Large intestine (tissue), 3 donors: ENCODE measurements around the gene RAD54L2. TPM values are rescaled to one million over a fixed set of nuclear protein-coding genes. Genes with fewer than 3 reads are reported as not detected.

ENCODE experiments used
- DNase-seq, 2 donors: peaks; one replicate each; pipeline versions ENCODE4 v3.0.0 to v3.0.0-alpha.2; 2013
- H3K27ac ChIP-seq: one replicate; pipeline ENCODE4 v1.5.1; 2013; ENCODE audit warnings: low read length
- H3K27me3 ChIP-seq: 2 replicates; pipeline ENCODE4 v1.6.1; 2013; ENCODE audit warnings: low read length; ENCODE audit not compliant: control insufficient read depth, insufficient read depth
- H3K36me3 ChIP-seq: 2 replicates; pipeline ENCODE4 v1.6.1; 2013; ENCODE audit warnings: low read length; ENCODE audit not compliant: control insufficient read depth, insufficient read depth
- H3K4me1 ChIP-seq: one replicate; pipeline ENCODE4 v1.6.1; 2013; ENCODE audit warnings: low read length; ENCODE audit not compliant: control insufficient read depth, insufficient read depth
- H3K4me3 ChIP-seq: one replicate; pipeline ENCODE4 v1.5.1; 2013; ENCODE audit warnings: low read length
- H3K9me3 ChIP-seq: one replicate; pipeline ENCODE4 v1.6.1; 2013; ENCODE audit warnings: mild to moderate bottlenecking, low read depth, low read length, moderate library complexity; ENCODE audit not compliant: control insufficient read depth
- WGBS: methylation state at CpG from one replicate; pipeline ENCODE4 v1.1.5; 2013; ENCODE audit warnings: low lambda C conversion rate; ENCODE audit not compliant: insufficient coverage; 5-methylcytosine and 5-hydroxymethylcytosine counted together
- polyA plus RNA-seq: library from polyadenylated mRNA; unstranded; fragments of 120-200 nt; gene quantifications from one replicate; pipeline ENCODE4 v1.2.1, GENCODE V29; 2013

RAD54L2 gene
- polyA plus RNA-seq, 1 donor: 9.7 TPM

GRCh38 chr3:51578238-51578637 is 39.7 kb downstream of the RAD54L2 start:
- Histone ChIP-seq H3K27ac (no peak overlapping the region), H3K4me1 (no peaks in the 10 kb centered on the region), H3K4me3 (no peak overlapping the region), H3K36me3 (peaks cover 14% of the 10 kb centered on the region), H3K27me3 (no peaks in the 10 kb centered on the region), H3K9me3 (no peaks in the 10 kb centered on the region)
- 100% methylated on average over 1 of the region's 4 CpGs for WGBS
- DNase-seq: no peak

- no peak for DNase-seq
- Histone ChIP-seq H3K9me3 (no peaks in the 10 kb centered on the region), H3K27ac (no peak overlapping the region), H3K4me1 (no peaks in the 10 kb centered on the region), H3K4me3 (no peak overlapping the region), H3K27me3 (no peaks in the 10 kb centered on the region), H3K36me3 (peaks cover 14% of the 10 kb centered on the region)
- 80% methylated on average over 1 of the region's 2 CpGs for WGBS
Observed at GRCh38 chr3:51580418-51580817, 41.9 kb downstream of the RAD54L2 start.

DNA sequence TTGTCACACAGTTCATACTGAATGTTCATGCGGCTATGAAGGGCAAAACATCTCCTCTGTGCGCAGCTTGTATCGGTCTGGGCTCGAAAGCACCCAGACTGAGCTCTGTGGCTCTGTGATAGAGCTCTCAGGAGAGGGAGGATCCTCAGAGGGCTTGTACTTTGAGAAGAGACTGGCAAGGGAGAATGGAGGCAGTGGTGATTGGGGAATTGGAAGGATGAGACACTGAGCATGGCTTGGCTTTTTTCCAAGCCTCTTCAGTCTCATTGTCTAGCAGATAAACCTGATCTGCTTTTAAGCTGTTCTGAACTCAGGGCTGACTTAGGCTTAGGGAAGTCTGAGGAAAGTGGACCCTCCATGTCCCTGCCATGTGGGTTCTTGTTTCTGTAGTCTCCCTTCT is 43.0 kb downstream of the RAD54L2 start:
- Histone ChIP-seq H3K27ac (no peak overlapping the region), H3K27me3 (no peaks in the 10 kb centered on the region), H3K9me3 (no peaks in the 10 kb centered on the region), H3K4me1 (no peaks in the 10 kb centered on the region), H3K4me3 (no peak overlapping the region), H3K36me3 (peaks cover 16% of the 10 kb centered on the region)
- DNase-seq: no peak
- no CpG with 5 or more reads among the region's 4 CpGs for WGBS

DNA sequence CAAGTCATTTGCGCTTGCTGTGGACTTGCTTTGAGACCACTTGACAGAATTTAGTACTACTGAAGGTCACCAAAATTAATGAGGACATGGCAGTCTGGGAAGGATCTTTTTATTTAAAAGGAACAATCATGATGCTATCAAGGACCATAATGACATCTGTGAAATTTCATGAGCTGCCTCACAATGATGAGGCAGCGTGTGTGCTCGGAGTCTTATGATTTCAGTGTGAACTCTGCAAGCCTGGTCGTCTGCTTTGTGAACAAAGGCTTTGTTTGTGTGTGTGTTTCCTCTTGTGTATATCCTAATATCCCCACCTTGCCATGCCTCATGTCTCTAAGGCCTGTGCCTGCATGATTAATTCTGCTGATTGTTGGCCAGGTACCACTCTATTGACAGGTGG is 46.7 kb downstream of the RAD54L2 start:
- WGBS: 100% methylated on average over 1 of the region's 4 CpGs
- Histone ChIP-seq H3K9me3 (no peaks in the 10 kb centered on the region), H3K27me3 (no peaks in the 10 kb centered on the region), H3K36me3 (peaks cover 4% of the 10 kb centered on the region), H3K27ac (no peak overlapping the region), H3K4me1 (no peaks in the 10 kb centered on the region), H3K4me3 (no peak overlapping the region)
- DNase-seq: no peak

DNA sequence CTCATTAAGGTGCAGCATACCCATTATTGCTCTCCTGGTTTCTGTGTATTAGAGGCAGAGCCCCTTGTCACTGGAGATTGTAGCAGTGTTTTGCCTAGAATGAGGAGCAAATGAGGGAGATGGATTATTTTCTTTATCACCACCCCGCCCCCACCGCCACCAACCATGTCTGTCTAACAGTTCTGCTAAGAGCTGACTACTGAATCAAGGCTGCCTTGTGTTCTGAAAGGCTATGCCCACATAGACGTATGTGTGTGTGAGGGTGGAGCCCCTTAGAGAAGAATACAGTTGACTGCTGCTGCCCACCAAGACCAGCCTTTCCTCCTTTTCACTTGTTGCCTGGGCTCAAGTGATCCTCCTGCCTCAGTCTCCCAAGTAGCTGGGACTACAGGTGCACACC is 47.4 kb downstream of the RAD54L2 start:
- no CpG with 5 or more reads among the region's 3 CpGs for WGBS
- Histone ChIP-seq H3K36me3 (peaks cover 9% of the 10 kb centered on the region), H3K9me3 (no peaks in the 10 kb centered on the region)

More for the DNA sequence above, 47.4 kb downstream of the RAD54L2 start:
- H3K4me3 ChIP-seq: no peak overlapping the region
- H3K27ac ChIP-seq: no peak overlapping the region
- H3K27me3 ChIP-seq: no peaks in the 10 kb centered on the region
- no peaks in the 10 kb centered on the region for H3K4me1 ChIP-seq
- DNase-seq: no peak

Other genes with a start within 250 kb of the RAD54L2 start
- gene MANF, start 153.4 kb upstream of the RAD54L2 start, polyA plus RNA-seq: 87.7 TPM
- gene RBM15B, start 147.4 kb upstream of the RAD54L2 start, polyA plus RNA-seq: 23.5 TPM
- 19.6 TPM for gene DCAF1, start 38.7 kb upstream of the RAD54L2 start, polyA plus RNA-seq
- gene TEX264, start 132.5 kb downstream of the RAD54L2 start, polyA plus RNA-seq: 42.0 TPM
- gene GRM2, start 168.3 kb downstream of the RAD54L2 start, polyA plus RNA-seq: 0.18 TPM
- gene IQCF6, start 240.5 kb downstream of the RAD54L2 start, polyA plus RNA-seq: not detected